ENCODE results near the gene SRRD.

SRRD gene

GRCh38 chr22:26482161-26482560 is 1.5 kb upstream of the SRRD start:
- Histone ChIP-seq H3K27ac (ENCODE audit: low read length) (peak overlapping the region; percentile 97), H2AFZ (ENCODE audit: low read depth, low read length) (no peak overlapping the region), H3K4me2 (ENCODE audit: insufficient read depth, low read length) (peak overlapping the region; percentile 90), H3K79me2 (ENCODE audit: insufficient read depth, low read length) (peaks cover 93% of the 10 kb centered on the region), H4K20me1 (ENCODE audit: insufficient read depth, low read length) (no peaks in the 10 kb centered on the region), H3K9me3 (ENCODE audit: insufficient read depth, low read length, severe bottlenecking) (no peaks in the 10 kb centered on the region), H3K9ac (ENCODE audit: low read depth, low read length) (peak overlapping the region; percentile 80), H3K4me1 (ENCODE audit: insufficient read depth, low read length) (peaks cover 91% of the 10 kb centered on the region), H3K36me3 (ENCODE audit: insufficient read depth, low read length) (peaks cover 32% of the 10 kb centered on the region), H3K27me3 (ENCODE audit: insufficient read depth, low read length, poor library complexity) (no peaks in the 10 kb centered on the region), H3K4me3 (ENCODE audit: low read depth in 1 of 2, low read length in 2 of 2) (peak overlapping the region in 1 of 2 experiments; percentile 91; a peak in 2 of 4 replicates)
- ATAC-seq (ENCODE audit: insufficient read depth, low read depth) = no peak
- DNase-seq = no peak
- TF ChIP-seq EZH2 (IDR thresholded peaks at IDR 0.05; ENCODE audit: borderline replicate concordance, low read depth, low read length, severe bottlenecking) (no peak), CTCF (IDR thresholded peaks at IDR 0.05; ENCODE audit: borderline replicate concordance, extremely low read depth, low read length, poor library complexity, severe bottlenecking) (no peak)

GRCh38 chr22:26483043-26483438 is 636 bp upstream of the SRRD start:
- no peak for DNase-seq
- Histone ChIP-seq H3K27me3 (ENCODE audit: insufficient read depth, low read length, poor library complexity) (no peaks in the 10 kb centered on the region), H2AFZ (ENCODE audit: low read depth, low read length) (peak overlapping the region; percentile 83), H4K20me1 (ENCODE audit: insufficient read depth, low read length) (no peaks in the 10 kb centered on the region), H3K9me3 (ENCODE audit: insufficient read depth, low read length, severe bottlenecking) (no peaks in the 10 kb centered on the region), H3K4me2 (ENCODE audit: insufficient read depth, low read length) (peak overlapping the region; percentile 90), H3K79me2 (ENCODE audit: insufficient read depth, low read length) (peaks cover 84% of the 10 kb centered on the region), H3K4me3 (ENCODE audit: low read depth in 1 of 2, low read length in 2 of 2) (peak overlapping the region; percentile 46 to 91), H3K9ac (ENCODE audit: low read depth, low read length) (peak overlapping the region; percentile 80), H3K36me3 (ENCODE audit: insufficient read depth, low read length) (peaks cover 32% of the 10 kb centered on the region), H3K27ac (ENCODE audit: low read length) (peak overlapping the region; percentile 97), H3K4me1 (ENCODE audit: insufficient read depth, low read length) (peaks cover 91% of the 10 kb centered on the region)
- ATAC-seq (ENCODE audit: insufficient read depth, low read depth) = no peak
- TF ChIP-seq CTCF (IDR thresholded peaks at IDR 0.05; ENCODE audit: borderline replicate concordance, extremely low read depth, low read length, poor library complexity, severe bottlenecking) (no peak), EZH2 (IDR thresholded peaks at IDR 0.05; ENCODE audit: borderline replicate concordance, low read depth, low read length, severe bottlenecking) (no peak)

- peaks cover 71% of the 10 kb centered on the region for H3K79me2 ChIP-seq (ENCODE audit: insufficient read depth, low read length)
- DNase-seq (no peak), ATAC-seq (ENCODE audit: insufficient read depth, low read depth) (no peak)
- H3K27ac ChIP-seq (ENCODE audit: low read length) = peak overlapping the region; percentile 85
- peak overlapping the region; percentile 90 for H3K4me2 ChIP-seq (ENCODE audit: insufficient read depth, low read length)
- peak overlapping the region; percentile 46 to 91 for H3K4me3 ChIP-seq (ENCODE audit: low read depth in 1 of 2, low read length in 2 of 2)
- no peaks in the 10 kb centered on the region for H3K27me3 ChIP-seq (ENCODE audit: insufficient read depth, low read length, poor library complexity)
- H2AFZ ChIP-seq (ENCODE audit: low read depth, low read length) = peak overlapping the region; percentile 83
- H3K36me3 ChIP-seq (ENCODE audit: insufficient read depth, low read length) = peaks cover 41% of the 10 kb centered on the region
- peak overlapping the region; percentile 80 for H3K9ac ChIP-seq (ENCODE audit: low read depth, low read length)
- no peaks in the 10 kb centered on the region for H3K9me3 ChIP-seq (ENCODE audit: insufficient read depth, low read length, severe bottlenecking)
- H3K4me1 ChIP-seq (ENCODE audit: insufficient read depth, low read length) = peaks cover 91% of the 10 kb centered on the region
- TF ChIP-seq CTCF (IDR thresholded peaks at IDR 0.05; ENCODE audit: borderline replicate concordance, extremely low read depth, low read length, poor library complexity, severe bottlenecking) (no peak), EZH2 (IDR thresholded peaks at IDR 0.05; ENCODE audit: borderline replicate concordance, low read depth, low read length, severe bottlenecking) (no peak)
- H4K20me1 ChIP-seq (ENCODE audit: insufficient read depth, low read length) = no peaks in the 10 kb centered on the region
Observed at GRCh38 chr22:26484360-26484706, 656 bp downstream of the SRRD start.

- DNase-seq = no peak
Observed at GRCh38 chr22:26485013-26485412, 1.3 kb downstream of the SRRD start.

More at GRCh38 chr22:26485013-26485412, 1.3 kb downstream of the SRRD start:
- Histone ChIP-seq H3K27ac (ENCODE audit: low read length) (peak overlapping the region; percentile 30), H4K20me1 (ENCODE audit: insufficient read depth, low read length) (no peaks in the 10 kb centered on the region), H3K9ac (ENCODE audit: low read depth, low read length) (peak overlapping the region; percentile 80), H3K4me1 (ENCODE audit: insufficient read depth, low read length) (peaks cover 88% of the 10 kb centered on the region), H3K4me2 (ENCODE audit: insufficient read depth, low read length) (peak overlapping the region; percentile 90), H3K36me3 (ENCODE audit: insufficient read depth, low read length) (peaks cover 48% of the 10 kb centered on the region), H3K79me2 (ENCODE audit: insufficient read depth, low read length) (peaks cover 65% of the 10 kb centered on the region), H3K9me3 (ENCODE audit: insufficient read depth, low read length, severe bottlenecking) (no peaks in the 10 kb centered on the region), H2AFZ (ENCODE audit: low read depth, low read length) (no peak overlapping the region), H3K4me3 (ENCODE audit: low read depth in 1 of 2, low read length in 2 of 2) (peak overlapping the region; percentile 46 to 91; a peak in 3 of 4 replicates), H3K27me3 (ENCODE audit: insufficient read depth, low read length, poor library complexity) (no peaks in the 10 kb centered on the region)
- TF ChIP-seq EZH2 (IDR thresholded peaks at IDR 0.05; ENCODE audit: borderline replicate concordance, low read depth, low read length, severe bottlenecking) = no peak
- TF ChIP-seq CTCF (IDR thresholded peaks at IDR 0.05; ENCODE audit: borderline replicate concordance, extremely low read depth, low read length, poor library complexity, severe bottlenecking) = no peak
- no peak for ATAC-seq (ENCODE audit: insufficient read depth, low read depth)
